ENCODE data around the gene SLC19A2. TPM values are rescaled to one million over a fixed set of nuclear protein-coding genes. Genes with fewer than 3 reads are reported as not detected.
"Not testable (repeated sequence)": the region's sequence is repeated elsewhere in the genome, so short reads cannot be mapped to it uniquely, and the experiment has no call there.

Gene SLC19A2
- polyA plus RNA-seq, 6 donors from 2014 or later: 0.36 to 1.4 (median 0.79) TPM

DNA sequence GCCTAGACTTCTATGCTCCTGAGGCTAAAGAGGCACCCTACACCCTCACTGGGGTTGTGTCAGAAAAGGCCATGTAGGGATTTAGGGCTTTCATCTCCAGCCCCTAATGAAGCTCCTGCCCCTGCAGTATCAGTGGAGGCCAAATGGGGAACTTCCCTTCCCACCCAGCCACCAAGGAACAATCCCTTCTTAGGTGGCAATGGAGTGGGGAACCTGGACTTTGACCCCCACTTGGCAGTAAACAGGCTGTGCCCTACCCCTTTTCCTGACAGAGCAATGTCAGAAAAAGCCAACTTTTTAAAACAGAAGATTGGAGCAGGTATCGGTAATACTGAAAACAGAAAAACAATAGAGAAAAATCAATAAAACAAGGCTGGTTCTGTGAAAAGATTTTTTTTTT lies 35.5 kb upstream of the SLC19A2 start:
- Mint-ChIP-seq H3K27ac (no peak overlapping the region), H3K27me3 (no peaks in the 10 kb centered on the region), H3K4me1 (no peaks in the 10 kb centered on the region), H3K4me3 (no peak overlapping the region), H3K36me3 (peaks cover 0 to 6% of the 10 kb centered on the region in 2 donors), H3K9me3 (no peaks in the 10 kb centered on the region)
- no peak for DNase-seq
- ATAC-seq (ENCODE audit: low read depth in 2 of 2): no peak

GRCh38 chr1:169517558-169518186 lies 31.9 kb upstream of the SLC19A2 start:
- Mint-ChIP-seq H3K27ac (no peak overlapping the region), H3K27me3 (no peaks in the 10 kb centered on the region), H3K4me3 (no peak overlapping the region), H3K9me3 (no peaks in the 10 kb centered on the region), H3K36me3 (peaks cover 0 to 6% of the 10 kb centered on the region in 2 donors), H3K4me1 (peaks cover 0 to 5% (median 0%) of the 10 kb centered on the region in 3 donors)
- DNase-seq (no peak), ATAC-seq (ENCODE audit: low read depth in 2 of 2) (no peak)

DNA sequence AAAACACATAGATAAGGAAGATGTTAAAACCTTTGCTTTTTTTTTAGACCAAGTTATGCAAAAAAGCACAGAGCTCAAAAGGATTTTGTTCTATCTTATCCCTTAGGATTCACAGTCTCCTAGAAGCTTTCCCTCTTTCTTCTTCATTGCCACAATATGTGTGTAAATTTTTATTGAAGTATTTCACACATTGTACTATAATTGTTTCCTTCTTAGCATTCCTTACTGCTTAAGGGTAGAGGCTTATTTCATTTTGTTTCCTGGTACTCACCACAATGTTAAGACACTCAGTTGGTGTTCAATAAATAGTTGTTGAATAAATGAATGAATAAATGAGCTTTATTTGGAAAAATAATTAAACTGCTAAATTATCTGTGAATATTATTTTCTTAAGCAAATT lies 29.9 kb upstream of the SLC19A2 start:
- no peak for DNase-seq
- no peak for ATAC-seq (ENCODE audit: low read depth in 2 of 2)
- H3K4me3 Mint-ChIP-seq: no peak overlapping the region
- peaks cover 0 to 5% (median 0%) of the 10 kb centered on the region in 3 donors for H3K4me1 Mint-ChIP-seq
- no peak overlapping the region for H3K27ac Mint-ChIP-seq
- no peaks in the 10 kb centered on the region for H3K27me3 Mint-ChIP-seq
- peaks cover 0 to 6% of the 10 kb centered on the region in 2 donors for H3K36me3 Mint-ChIP-seq
- no peaks in the 10 kb centered on the region for H3K9me3 Mint-ChIP-seq

DNA sequence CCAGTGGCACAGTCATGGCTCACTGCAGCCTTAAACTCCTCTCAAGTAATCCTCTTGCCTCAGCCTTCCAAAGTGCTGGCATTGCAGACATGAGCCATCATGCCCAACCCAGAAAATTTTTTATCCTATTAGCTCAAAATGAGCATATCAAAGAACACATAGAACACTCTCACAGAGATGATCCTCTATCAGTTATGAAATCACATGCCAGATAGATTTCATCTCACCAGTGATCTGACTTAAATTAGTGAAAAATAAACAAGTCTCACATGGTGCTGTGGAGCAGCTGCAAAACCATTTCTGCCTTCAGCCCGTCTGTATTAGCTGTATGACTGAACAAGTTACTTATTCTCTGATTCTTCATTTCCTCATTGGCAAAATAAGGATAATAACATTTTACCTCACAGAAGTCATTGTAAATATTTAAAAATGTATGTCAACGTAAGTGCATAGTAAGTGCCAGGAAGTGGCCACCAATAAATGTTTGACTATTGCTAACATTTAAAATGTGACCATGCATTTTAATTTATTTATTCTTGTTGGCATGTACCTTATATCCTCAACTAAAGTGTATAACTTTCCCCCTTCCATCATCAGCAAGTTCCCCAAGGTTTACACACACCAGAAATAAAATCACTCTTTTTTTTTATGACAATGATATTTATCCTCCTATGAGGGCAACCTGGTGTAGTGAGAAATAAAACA lies 29.0 kb upstream of the SLC19A2 start:
- Mint-ChIP-seq H3K9me3 (no peaks in the 10 kb centered on the region), H3K4me1 (peaks cover 0 to 5% (median 0%) of the 10 kb centered on the region in 3 donors), H3K27ac (peak overlapping the region in 1 of 6 donors; percentile 7), H3K36me3 (peaks cover 0 to 6% of the 10 kb centered on the region in 2 donors), H3K4me3 (no peak overlapping the region), H3K27me3 (no peaks in the 10 kb centered on the region)
- ATAC-seq (ENCODE audit: low read depth in 2 of 2) (no peak), DNase-seq (no peak)

DNA sequence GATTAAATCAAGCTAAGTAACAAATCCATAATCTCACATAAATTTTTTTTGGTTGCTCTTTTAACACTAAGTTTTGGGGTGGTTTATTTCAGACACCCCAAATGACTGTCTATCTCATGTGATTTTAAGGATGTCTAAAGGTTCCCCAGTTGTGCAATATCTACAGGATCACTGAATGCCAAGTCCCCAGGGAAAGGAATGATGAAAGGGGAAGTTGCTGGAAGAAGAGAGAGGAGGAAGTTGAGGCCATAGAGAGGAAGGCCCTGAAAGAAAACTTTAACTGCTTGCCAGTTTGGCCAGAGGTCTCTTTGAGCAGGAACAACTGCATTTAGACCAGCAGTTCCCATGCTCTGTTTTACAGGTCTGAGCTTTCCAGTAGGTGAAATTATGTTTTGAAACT lies 27.5 kb upstream of the SLC19A2 start:
- Mint-ChIP-seq H3K27ac (no peak overlapping the region), H3K4me1 (peaks cover 0 to 6% (median 5%) of the 10 kb centered on the region in 3 donors), H3K9me3 (no peaks in the 10 kb centered on the region), H3K36me3 (peaks cover 0 to 6% of the 10 kb centered on the region in 2 donors), H3K4me3 (no peak overlapping the region), H3K27me3 (no peaks in the 10 kb centered on the region)
- ATAC-seq (ENCODE audit: low read depth in 2 of 2) (no peak), DNase-seq (no peak)

DNA sequence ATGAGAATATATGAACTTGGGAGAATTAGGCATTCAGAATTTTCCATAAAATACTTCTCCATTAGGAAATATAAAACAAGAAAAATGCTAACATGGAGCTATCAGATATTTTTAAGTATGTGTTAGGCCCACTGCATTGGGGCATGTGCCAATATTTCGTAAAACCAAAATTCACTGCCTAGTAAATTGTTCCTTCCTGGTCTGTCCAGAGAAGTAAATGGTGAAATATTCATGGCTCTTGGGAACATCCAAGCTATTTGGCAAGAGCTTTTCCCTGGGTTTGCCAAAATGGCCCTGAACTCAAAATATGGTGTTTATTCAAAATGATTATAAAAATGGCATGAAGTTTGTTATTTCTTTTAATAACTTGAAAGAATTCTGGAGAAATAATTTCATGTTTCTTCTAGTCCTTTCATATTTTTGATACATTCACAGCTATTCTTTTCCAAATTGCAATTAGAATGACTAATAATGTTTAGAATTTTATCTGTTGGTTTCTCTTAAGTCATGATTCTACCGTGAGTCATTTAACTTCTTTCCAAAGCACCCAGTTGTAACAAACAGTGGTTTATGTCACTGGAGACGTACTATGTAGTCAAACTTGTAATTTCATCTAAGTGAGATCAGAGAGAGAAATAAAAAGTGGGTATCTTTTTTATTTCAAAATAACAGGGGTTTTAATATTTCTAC lies 25.7 kb upstream of the SLC19A2 start:
- H3K27ac Mint-ChIP-seq: no peak overlapping the region
- no peak for ATAC-seq (ENCODE audit: low read depth in 2 of 2)
- no peaks in the 10 kb centered on the region for H3K9me3 Mint-ChIP-seq
- H3K4me3 Mint-ChIP-seq: no peak overlapping the region
- H3K4me1 Mint-ChIP-seq: peaks cover 0 to 7% (median 5%) of the 10 kb centered on the region in 3 donors
- no peaks in the 10 kb centered on the region for H3K27me3 Mint-ChIP-seq
- H3K36me3 Mint-ChIP-seq: no peaks in the 10 kb centered on the region
- DNase-seq: no peak

- no peaks in the 10 kb centered on the region for H3K36me3 Mint-ChIP-seq
- no peak for ATAC-seq (ENCODE audit: low read depth in 2 of 2)
- no peak overlapping the region for H3K27ac Mint-ChIP-seq
Measured at GRCh38 chr1:169510060-169510459, 24.3 kb upstream of the SLC19A2 start.

DNA sequence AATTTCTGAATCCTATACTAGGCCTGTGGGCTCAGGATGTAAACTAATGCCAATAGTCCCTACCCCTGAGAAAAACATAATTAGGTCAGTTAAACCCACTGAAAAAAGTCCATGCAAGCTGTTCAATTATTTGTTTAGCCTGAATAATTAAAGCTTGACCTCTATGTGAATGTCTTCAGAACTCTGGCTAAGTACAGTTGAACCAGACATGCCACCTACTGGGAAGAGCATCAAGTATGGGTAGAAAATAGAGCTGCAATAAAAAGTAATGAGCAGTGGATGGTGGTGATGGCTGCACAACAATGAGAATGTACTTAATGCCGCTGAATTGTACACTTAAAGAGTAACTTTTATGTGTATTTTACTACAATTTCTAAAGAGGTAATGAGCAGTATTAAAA lies 23.6 kb upstream of the SLC19A2 start:
- ATAC-seq (ENCODE audit: low read depth in 2 of 2): no peak
- DNase-seq: no peak
- Mint-ChIP-seq H3K36me3 (no peaks in the 10 kb centered on the region), H3K27ac (no peak overlapping the region), H3K4me3 (no peak overlapping the region), H3K4me1 (peaks cover 0 to 7% (median 5%) of the 10 kb centered on the region in 3 donors), H3K9me3 (no peaks in the 10 kb centered on the region), H3K27me3 (no peaks in the 10 kb centered on the region)

More at GRCh38 chr1:169510060-169510459, 24.3 kb upstream of the SLC19A2 start:
- Mint-ChIP-seq H3K4me1 (peaks cover 0 to 7% (median 5%) of the 10 kb centered on the region in 3 donors), H3K4me3 (no peak overlapping the region), H3K9me3 (no peaks in the 10 kb centered on the region), H3K27me3 (no peaks in the 10 kb centered on the region)
- no peak for DNase-seq

- Mint-ChIP-seq H3K4me1 (peaks cover 0 to 7% (median 5%) of the 10 kb centered on the region in 3 donors), H3K27me3 (no peaks in the 10 kb centered on the region), H3K4me3 (peak overlapping the region in 1 of 8 donors; percentile 36), H3K36me3 (no peaks in the 10 kb centered on the region), H3K9me3 (peaks cover 0 to 3% (median 0%) of the 10 kb centered on the region in 7 donors), H3K27ac (peak overlapping the region in 1 of 6 donors; percentile 39)
- ATAC-seq (ENCODE audit: low read depth in 2 of 2): no peak
- DNase-seq: no peak
Measured at GRCh38 chr1:169508432-169509338, 22.9 kb upstream of the SLC19A2 start.

GRCh38 chr1:169507413-169507812 lies 21.7 kb upstream of the SLC19A2 start:
- Mint-ChIP-seq H3K9me3 (peaks cover 0 to 4% (median 0%) of the 10 kb centered on the region in 7 donors), H3K4me3 (no peak overlapping the region), H3K27me3 (no peaks in the 10 kb centered on the region), H3K27ac (no peak overlapping the region), H3K4me1 (peaks cover 0 to 7% (median 0%) of the 10 kb centered on the region in 3 donors), H3K36me3 (no peaks in the 10 kb centered on the region)
- no peak for DNase-seq
- no peak for ATAC-seq (ENCODE audit: low read depth in 2 of 2)

DNA sequence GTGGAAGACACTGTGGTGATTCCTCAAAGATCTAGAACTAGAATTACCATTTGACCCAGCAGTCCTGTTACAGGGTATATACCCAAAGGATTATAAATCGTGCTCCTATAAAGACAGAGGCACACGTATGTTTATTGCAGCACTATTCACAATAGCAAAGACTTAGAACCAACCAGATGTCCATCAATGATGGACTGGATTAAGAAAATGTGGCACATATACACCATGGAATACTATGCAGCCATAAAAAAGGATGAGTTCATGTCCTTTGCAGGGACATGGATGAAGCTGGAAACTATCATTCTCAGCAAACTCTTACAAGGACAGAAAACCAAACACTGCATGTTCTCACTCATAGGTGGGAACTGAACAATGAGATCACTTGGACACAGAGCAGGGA lies 17.9 kb upstream of the SLC19A2 start:
- H3K27ac Mint-ChIP-seq; DNase-seq; H3K4me1 Mint-ChIP-seq; ATAC-seq (ENCODE audit: low read depth in 2 of 2); H3K9me3 Mint-ChIP-seq; H3K36me3 Mint-ChIP-seq; H3K4me3 Mint-ChIP-seq: not testable (repeated sequence)
- peaks cover 10 to 20% (median 16%) of the 10 kb centered on the region in 3 donors for H3K27me3 Mint-ChIP-seq

DNA sequence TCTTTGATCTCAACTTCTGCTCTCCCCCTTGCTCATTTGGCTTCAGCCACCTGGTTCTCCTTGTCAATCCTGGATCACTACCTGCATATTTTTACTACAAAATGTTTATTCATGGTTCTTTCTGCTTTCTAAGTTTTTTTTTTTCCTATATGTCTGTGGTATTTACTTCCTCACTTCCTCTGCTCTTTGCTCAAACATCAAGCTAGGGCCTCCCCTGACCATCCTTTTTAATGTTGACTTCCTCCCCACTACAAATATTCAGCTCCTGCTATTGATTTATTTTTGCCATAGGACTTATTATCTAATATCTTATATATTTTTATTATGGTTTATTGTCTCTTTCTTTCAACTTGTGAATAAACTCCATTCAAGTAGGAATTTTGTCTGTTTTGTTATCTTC lies 14.1 kb upstream of the SLC19A2 start:
- peaks cover 16 to 31% (median 24%) of the 10 kb centered on the region in 3 donors for H3K27me3 Mint-ChIP-seq
- ATAC-seq (ENCODE audit: low read depth in 2 of 2): no peak
- no peak overlapping the region for H3K27ac Mint-ChIP-seq
- H3K4me1 Mint-ChIP-seq: no peaks in the 10 kb centered on the region
- no peak for DNase-seq
- peaks cover 4 to 15% (median 9%) of the 10 kb centered on the region in 7 donors for H3K9me3 Mint-ChIP-seq
- no peak overlapping the region for H3K4me3 Mint-ChIP-seq
- H3K36me3 Mint-ChIP-seq: peaks cover 0 to 17% of the 10 kb centered on the region in 2 donors

- DNase-seq: no peak
- no peak for ATAC-seq (ENCODE audit: low read depth in 2 of 2)
- Mint-ChIP-seq H3K27ac (no peak overlapping the region), H3K4me3 (no peak overlapping the region), H3K27me3 (peaks cover 22 to 39% (median 28%) of the 10 kb centered on the region in 3 donors), H3K36me3 (peaks cover 0 to 17% of the 10 kb centered on the region in 2 donors), H3K4me1 (no peaks in the 10 kb centered on the region), H3K9me3 (peaks cover 0 to 13% (median 9%) of the 10 kb centered on the region in 7 donors)
Measured at GRCh38 chr1:169497317-169497716, 11.6 kb upstream of the SLC19A2 start.
